Activated T-helper 2 cell treated with anti-CD3 and anti-CD28 coated beads, Interferon-gamma antibody, Interleukin-2, Interleukin-4, amounts not matched to agents 10 μg/mL and 5 μg/mL and 100 μg/mL, durations not matched to agents 14 hours and 24 hours and 36 hours (primary cell): ENCODE measurements around the gene FAM3A. TPM values are rescaled to one million over a fixed set of nuclear protein-coding genes. Genes with fewer than 3 reads are reported as not detected.

Experiments used
- total RNA-seq: library from RNA; stranded (reverse); gene quantifications from 2 replicates; pipeline ENCODE4 v1.2.3, GENCODE V29; 2022

Gene FAM3A
- total RNA-seq, 1 donor from 2014 or later = 39.8 TPM

Other genes with a start within 250 kb of the FAM3A start
- not detected in 2 replicates for gene TEX28, start 221.1 kb downstream of the FAM3A start, total RNA-seq
- gene TKTL1, start 220.4 kb downstream of the FAM3A start, total RNA-seq = 0.07 and 0.09 TPM in 2 replicates
- 1,005 and 1,026 TPM in 2 replicates for gene FLNA, start 141.6 kb downstream of the FAM3A start, total RNA-seq
- gene EMD, start 136.9 kb downstream of the FAM3A start, total RNA-seq = 95.6 and 98.8 TPM in 2 replicates
- gene RPL10, start 117.9 kb downstream of the FAM3A start, total RNA-seq = 2,692 and 2,787 TPM in 2 replicates
- gene DNASE1L1, start 107.0 kb downstream of the FAM3A start, total RNA-seq = 18.1 TPM in 2 replicates
- 77.3 TPM in 2 replicates for gene TAFAZZIN, start 104.7 kb downstream of the FAM3A start, total RNA-seq
- gene ATP6AP1, start 87.6 kb downstream of the FAM3A start, total RNA-seq = 47.4 and 48.9 TPM in 2 replicates
- 115 and 117 TPM in 2 replicates for gene GDI1, start 79.1 kb downstream of the FAM3A start, total RNA-seq
- gene FAM50A, start 72.1 kb downstream of the FAM3A start, total RNA-seq = 79.6 and 84.1 TPM in 2 replicates
- gene PLXNA3, start 58.0 kb downstream of the FAM3A start, total RNA-seq = 62.1 and 62.5 TPM in 2 replicates
- gene LAGE3, start 37.0 kb downstream of the FAM3A start, total RNA-seq = 49.4 and 51.7 TPM in 2 replicates
- gene UBL4A, start 29.6 kb downstream of the FAM3A start, total RNA-seq = 55.5 and 56.1 TPM in 2 replicates
- gene SLC10A3, start 25.6 kb downstream of the FAM3A start, total RNA-seq = 17.5 and 18.3 TPM in 2 replicates
- gene G6PD, start 30.6 kb upstream of the FAM3A start, total RNA-seq = 82.8 and 86.4 TPM in 2 replicates
- gene IKBKG, start 31.4 kb upstream of the FAM3A start, total RNA-seq = 40.5 and 41.7 TPM in 2 replicates
- not detected in 2 replicates for gene CTAG1A, start 68.9 kb upstream of the FAM3A start, total RNA-seq
- not detected in 2 replicates for gene CTAG1B, start 103.0 kb upstream of the FAM3A start, total RNA-seq
- not detected in 2 replicates for gene CTAG2, start 137.3 kb upstream of the FAM3A start, total RNA-seq
- 4.3 and 4.5 TPM in 2 replicates for gene GAB3, start 234.8 kb upstream of the FAM3A start, total RNA-seq
- gene DKC1, start 246.6 kb upstream of the FAM3A start, total RNA-seq = 150 TPM in 2 replicates